K562 (cell line): Measurements from ENCODE around the gene LYVE1.

Experiments
- BRF1 ChIP-seq: IDR thresholded peaks from 3 replicates; pipeline ENCODE4 v1.6.1; 2011; ENCODE audit warnings: borderline replicate concordance, mild to moderate bottlenecking; ENCODE audit not compliant: insufficient read length; ENCODE audit errors: extremely low read depth
- ELF4 ChIP-seq: fragments of 450-650 bp; formaldehyde crosslinking; IDR thresholded peaks from 2 replicates; pipeline ENCODE4 v1.4.0; 2022; ENCODE audit warnings: missing genetic modification characterization
- NFE2L1 ChIP-seq: fragments of 450-650 bp; IDR thresholded peaks from 2 replicates; pipeline ENCODE4 v1.6.1; 2016; ENCODE audit warnings: missing genetic modification characterization, low read depth, mild to moderate bottlenecking, missing compliant biosample characterization, moderate library complexity, borderline replicate concordance
- NFRKB ChIP-seq: fragments of 450-650 bp; IDR thresholded peaks from 2 replicates; pipeline ENCODE4 v1.6.1; 2016; ENCODE audit warnings: low read depth
- POLR2AphosphoS2 ChIP-seq: IDR thresholded peaks from 2 replicates; pipeline ENCODE4 v1.6.1; 2012; ENCODE audit warnings: low read length, improper control_type of control experiment
- RCOR1 ChIP-seq, 2 experiments: IDR thresholded peaks; 2 replicates each; pipeline ENCODE4 v1.6.1; 2012; ENCODE audit warnings: low read depth in 2 of 2, low read length in 2 of 2, borderline replicate concordance in 1 of 2, improper control_type of control experiment in 1 of 2
- RFX5 ChIP-seq: IDR thresholded peaks from 2 replicates; pipeline ENCODE4 v1.6.1; 2011; ENCODE audit warnings: low read depth, mild to moderate bottlenecking, improper control_type of control experiment, low read length
- SLC30A9 ChIP-seq: fragments of 250-450 bp; sonication (Bioruptor Pico); IDR thresholded peaks from 2 replicates; pipeline ENCODE4 v1.8.0; 2022; ENCODE audit warnings: mild to moderate bottlenecking, moderate library complexity
- TF ChIP-seq, protein P1 (sequence below): sonication (generic); formaldehyde crosslinking; IDR thresholded peaks from 2 replicates; pipeline ENCODE4 v1.5.0; 2020; ENCODE audit warnings: missing genetic modification reagents
- TF ChIP-seq, protein P2 (sequence below), 2 experiments: fragments of 450-650 bp; IDR thresholded peaks; 2 replicates each; pipeline ENCODE4 v1.6.1; 2016
- TF ChIP-seq, protein P3 (sequence below), 3 experiments: IDR thresholded peaks in 2 of 3; conservative IDR thresholded peaks in 1 of 3; 2 replicates each; pipeline ENCODE4 v1.5.1; 2011 to 2012; ENCODE audit warnings: low read length in 3 of 3, mild to moderate bottlenecking in 3 of 3, control low read depth in 2 of 3, improper control_type of control experiment in 1 of 3, inconsistent platforms in 1 of 3, low read depth in 1 of 3, mixed read lengths in 1 of 3, moderate library complexity in 1 of 3; ENCODE audit not compliant: insufficient read depth in 2 of 3

- no peak for TF ChIP-seq ELF4 (CRISPR knock-in tag)
- TF ChIP-seq, protein P1, sequence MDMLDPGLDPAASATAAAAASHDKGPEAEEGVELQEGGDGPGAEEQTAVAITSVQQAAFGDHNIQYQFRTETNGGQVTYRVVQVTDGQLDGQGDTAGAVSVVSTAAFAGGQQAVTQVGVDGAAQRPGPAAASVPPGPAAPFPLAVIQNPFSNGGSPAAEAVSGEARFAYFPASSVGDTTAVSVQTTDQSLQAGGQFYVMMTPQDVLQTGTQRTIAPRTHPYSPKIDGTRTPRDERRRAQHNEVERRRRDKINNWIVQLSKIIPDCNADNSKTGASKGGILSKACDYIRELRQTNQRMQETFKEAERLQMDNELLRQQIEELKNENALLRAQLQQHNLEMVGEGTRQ (CRISPR knock-in tag): no peak
- TF ChIP-seq, protein P2, sequence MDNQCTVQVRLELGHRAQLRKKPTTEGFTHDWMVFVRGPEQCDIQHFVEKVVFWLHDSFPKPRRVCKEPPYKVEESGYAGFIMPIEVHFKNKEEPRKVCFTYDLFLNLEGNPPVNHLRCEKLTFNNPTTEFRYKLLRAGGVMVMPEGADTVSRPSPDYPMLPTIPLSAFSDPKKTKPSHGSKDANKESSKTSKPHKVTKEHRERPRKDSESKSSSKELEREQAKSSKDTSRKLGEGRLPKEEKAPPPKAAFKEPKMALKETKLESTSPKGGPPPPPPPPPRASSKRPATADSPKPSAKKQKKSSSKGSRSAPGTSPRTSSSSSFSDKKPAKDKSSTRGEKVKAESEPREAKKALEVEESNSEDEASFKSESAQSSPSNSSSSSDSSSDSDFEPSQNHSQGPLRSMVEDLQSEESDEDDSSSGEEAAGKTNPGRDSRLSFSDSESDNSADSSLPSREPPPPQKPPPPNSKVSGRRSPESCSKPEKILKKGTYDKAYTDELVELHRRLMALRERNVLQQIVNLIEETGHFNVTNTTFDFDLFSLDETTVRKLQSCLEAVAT (IDR thresholded peaks at IDR 0.05): no peak
- no peak for TF ChIP-seq NFRKB
- no peak for TF ChIP-seq RFX5
- no peak for TF ChIP-seq RCOR1 (IDR thresholded peaks at IDR 0.05; ENCODE audit: borderline replicate concordance in 1 of 2, low read depth in 2 of 2, low read length in 2 of 2)
- no peak for TF ChIP-seq POLR2AphosphoS2
- no peak for TF ChIP-seq SLC30A9 (CRISPR knock-in tag)
- TF ChIP-seq, protein P3, sequence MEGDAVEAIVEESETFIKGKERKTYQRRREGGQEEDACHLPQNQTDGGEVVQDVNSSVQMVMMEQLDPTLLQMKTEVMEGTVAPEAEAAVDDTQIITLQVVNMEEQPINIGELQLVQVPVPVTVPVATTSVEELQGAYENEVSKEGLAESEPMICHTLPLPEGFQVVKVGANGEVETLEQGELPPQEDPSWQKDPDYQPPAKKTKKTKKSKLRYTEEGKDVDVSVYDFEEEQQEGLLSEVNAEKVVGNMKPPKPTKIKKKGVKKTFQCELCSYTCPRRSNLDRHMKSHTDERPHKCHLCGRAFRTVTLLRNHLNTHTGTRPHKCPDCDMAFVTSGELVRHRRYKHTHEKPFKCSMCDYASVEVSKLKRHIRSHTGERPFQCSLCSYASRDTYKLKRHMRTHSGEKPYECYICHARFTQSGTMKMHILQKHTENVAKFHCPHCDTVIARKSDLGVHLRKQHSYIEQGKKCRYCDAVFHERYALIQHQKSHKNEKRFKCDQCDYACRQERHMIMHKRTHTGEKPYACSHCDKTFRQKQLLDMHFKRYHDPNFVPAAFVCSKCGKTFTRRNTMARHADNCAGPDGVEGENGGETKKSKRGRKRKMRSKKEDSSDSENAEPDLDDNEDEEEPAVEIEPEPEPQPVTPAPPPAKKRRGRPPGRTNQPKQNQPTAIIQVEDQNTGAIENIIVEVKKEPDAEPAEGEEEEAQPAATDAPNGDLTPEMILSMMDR (IDR thresholded peaks at IDR 0.05 in 2 of 3, conservative IDR thresholded peaks at IDR 0.05 in 1 of 3; ENCODE audit: insufficient read depth in 2 of 3, low read depth in 1 of 3, low read length in 3 of 3): no peak
- TF ChIP-seq BRF1: no peak
- TF ChIP-seq NFE2L1 (tag): no peak
Observed at GRCh38 chr11:10592331-10592730, 23.9 kb upstream of the LYVE1 start.
